Measurements from ENCODE around the gene ZNF747.

ZNF747 gene

DNA sequence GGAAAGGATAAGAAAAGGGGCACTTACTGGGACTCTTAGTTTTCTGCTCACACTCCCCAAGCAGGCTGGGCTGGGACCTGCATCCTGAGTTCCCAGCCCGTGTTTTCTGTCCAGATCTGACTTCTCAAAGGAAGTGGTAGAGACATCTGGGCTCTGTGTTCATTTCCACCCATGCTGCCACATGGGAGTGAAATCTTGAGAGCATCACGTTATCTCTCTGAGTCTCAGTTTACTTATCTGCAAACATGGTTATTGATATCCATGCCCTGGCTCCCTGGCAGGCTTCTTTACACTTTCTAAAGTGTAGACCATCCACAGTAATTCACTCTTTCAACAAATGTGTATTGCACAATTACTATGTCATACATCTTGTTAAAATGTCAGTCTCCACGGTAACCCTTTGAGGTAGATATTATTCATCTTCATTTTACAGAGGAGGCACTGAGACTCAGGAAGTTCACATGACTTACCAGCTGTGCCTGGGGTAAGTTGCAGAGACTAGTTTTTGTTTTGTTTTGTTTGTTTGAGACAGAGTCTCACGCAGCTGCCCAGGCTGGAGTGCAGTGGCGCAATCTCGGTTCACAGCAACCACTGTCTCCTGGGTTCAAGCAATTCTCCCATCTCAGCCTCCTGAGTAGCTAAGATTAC lies 33.5 kb upstream of the ZNF747 start:
- no peak overlapping the region for H3K9ac ChIP-seq (ENCODE audit: low read depth in 1 of 2, low read length in 2 of 2)
- H3K4me3 ChIP-seq (ENCODE audit: low read length in 2 of 2), result no peak overlapping the region
- no peaks in the 10 kb centered on the region for H3K9me3 ChIP-seq (ENCODE audit: control insufficient read depth in 2 of 2, low read length in 2 of 2)
- peaks cover 8 to 24% of the 10 kb centered on the region in 2 donors for H3K4me1 ChIP-seq (ENCODE audit: control insufficient read depth in 2 of 2, insufficient read depth in 2 of 2, low read length in 2 of 2)
- H3K36me3 ChIP-seq (ENCODE audit: control insufficient read depth in 2 of 2, insufficient read depth in 2 of 2, low read length in 2 of 2), result no peaks in the 10 kb centered on the region
- peak overlapping the region; percentile 56 to 74 for H3K27ac ChIP-seq (ENCODE audit: low read depth in 2 of 2, low read length in 2 of 2)
- no peaks in the 10 kb centered on the region for H3K27me3 ChIP-seq (ENCODE audit: control insufficient read depth in 2 of 2, insufficient read depth in 2 of 2, low read length in 2 of 2)

DNA sequence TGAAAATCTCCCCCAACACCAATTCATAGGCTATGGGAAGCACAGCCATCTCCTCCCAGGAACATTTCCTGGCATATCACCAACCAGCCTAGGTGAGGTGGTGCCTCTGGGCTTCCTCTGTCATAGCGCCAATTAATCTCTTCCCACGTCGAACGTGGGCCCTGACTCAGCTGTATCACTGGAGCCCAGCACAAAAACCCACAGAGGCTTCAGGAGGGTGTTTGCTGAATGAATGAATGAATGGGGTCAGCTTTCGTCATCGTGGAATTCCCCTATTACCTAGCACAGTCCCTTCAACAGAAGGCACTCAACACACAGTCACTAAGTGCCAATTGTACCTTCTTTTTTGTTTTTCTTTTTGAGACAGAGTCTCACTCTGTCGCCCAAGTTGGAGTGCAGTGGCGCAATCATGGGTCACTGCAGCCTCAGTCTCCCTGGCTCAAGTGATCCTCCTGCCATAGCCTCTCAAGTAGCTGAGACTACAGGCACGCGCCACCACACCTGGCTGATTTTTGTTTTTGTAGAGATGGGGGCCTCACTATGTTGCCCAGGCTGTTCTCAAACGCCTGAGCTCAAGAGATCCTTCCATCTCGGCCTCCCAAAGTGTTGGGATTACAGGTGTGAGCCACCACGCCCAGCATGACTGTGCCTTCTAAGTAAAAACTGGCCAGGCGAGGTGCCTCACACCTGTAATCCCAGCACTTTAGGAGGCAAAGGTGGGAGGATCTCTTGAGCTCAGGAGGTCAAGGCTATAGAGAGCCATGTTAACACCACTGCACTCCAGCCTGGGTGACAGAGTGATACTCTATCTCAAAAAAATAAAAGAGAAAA lies 32.7 kb upstream of the ZNF747 start:
- no peak overlapping the region for H3K4me3 ChIP-seq (ENCODE audit: low read length in 2 of 2)
- peak overlapping the region in 1 of 2 donors; percentile 74 for H3K27ac ChIP-seq (ENCODE audit: low read depth in 2 of 2, low read length in 2 of 2)
- H3K36me3 ChIP-seq (ENCODE audit: control insufficient read depth in 2 of 2, insufficient read depth in 2 of 2, low read length in 2 of 2), result no peaks in the 10 kb centered on the region
- peaks cover 6 to 22% of the 10 kb centered on the region in 2 donors for H3K4me1 ChIP-seq (ENCODE audit: control insufficient read depth in 2 of 2, insufficient read depth in 2 of 2, low read length in 2 of 2)
- H3K9ac ChIP-seq (ENCODE audit: low read depth in 1 of 2, low read length in 2 of 2), result no peak overlapping the region
- H3K27me3 ChIP-seq (ENCODE audit: control insufficient read depth in 2 of 2, insufficient read depth in 2 of 2, low read length in 2 of 2), result no peaks in the 10 kb centered on the region
- no peaks in the 10 kb centered on the region for H3K9me3 ChIP-seq (ENCODE audit: control insufficient read depth in 2 of 2, low read length in 2 of 2)

GRCh38 chr16:30566531-30566930 lies 31.9 kb upstream of the ZNF747 start:
- H3K9me3 ChIP-seq (ENCODE audit: control insufficient read depth in 2 of 2, low read length in 2 of 2), result no peaks in the 10 kb centered on the region
- H3K27ac ChIP-seq (ENCODE audit: low read depth in 2 of 2, low read length in 2 of 2), result no peak overlapping the region
- no peaks in the 10 kb centered on the region for H3K36me3 ChIP-seq (ENCODE audit: control insufficient read depth in 2 of 2, insufficient read depth in 2 of 2, low read length in 2 of 2)
- peaks cover 8 to 21% of the 10 kb centered on the region in 2 donors for H3K4me1 ChIP-seq (ENCODE audit: control insufficient read depth in 2 of 2, insufficient read depth in 2 of 2, low read length in 2 of 2)
- no peak overlapping the region for H3K9ac ChIP-seq (ENCODE audit: low read depth in 1 of 2, low read length in 2 of 2)
- H3K4me3 ChIP-seq (ENCODE audit: low read length in 2 of 2), result no peak overlapping the region
- no peaks in the 10 kb centered on the region for H3K27me3 ChIP-seq (ENCODE audit: control insufficient read depth in 2 of 2, insufficient read depth in 2 of 2, low read length in 2 of 2)

- Histone ChIP-seq H3K9ac (ENCODE audit: low read depth in 1 of 2, low read length in 2 of 2) (no peak overlapping the region), H3K4me3 (ENCODE audit: low read length in 2 of 2) (no peak overlapping the region), H3K27me3 (ENCODE audit: control insufficient read depth in 2 of 2, insufficient read depth in 2 of 2, low read length in 2 of 2) (no peaks in the 10 kb centered on the region), H3K4me1 (ENCODE audit: control insufficient read depth in 2 of 2, insufficient read depth in 2 of 2, low read length in 2 of 2) (peaks cover 10 to 23% of the 10 kb centered on the region in 2 donors), H3K27ac (ENCODE audit: low read depth in 2 of 2, low read length in 2 of 2) (no peak overlapping the region), H3K36me3 (ENCODE audit: control insufficient read depth in 2 of 2, insufficient read depth in 2 of 2, low read length in 2 of 2) (no peaks in the 10 kb centered on the region), H3K9me3 (ENCODE audit: control insufficient read depth in 2 of 2, low read length in 2 of 2) (no peaks in the 10 kb centered on the region)
Measured at GRCh38 chr16:30565984-30566383, 31.3 kb upstream of the ZNF747 start.

DNA sequence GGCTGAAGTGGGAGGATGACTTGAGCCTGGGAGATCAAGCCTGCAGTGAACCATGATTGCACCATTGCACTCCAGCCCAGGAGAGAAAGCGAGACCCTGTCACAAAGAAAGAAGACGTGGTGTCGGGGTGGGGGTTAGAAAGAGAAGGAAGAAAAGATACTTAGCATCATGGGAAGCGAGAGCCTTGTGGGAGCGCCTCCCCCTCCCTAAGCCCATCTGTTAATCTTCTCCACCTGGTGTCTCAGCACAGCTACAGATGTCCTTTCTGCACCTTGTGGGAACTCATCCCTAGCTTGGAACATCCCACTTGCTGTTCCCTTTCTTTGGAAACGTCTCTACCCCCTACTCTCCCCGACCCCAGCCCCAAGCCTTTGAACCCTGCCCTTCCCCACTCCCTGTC lies 30.9 kb upstream of the ZNF747 start:
- peaks cover 9 to 19% of the 10 kb centered on the region in 2 donors for H3K4me1 ChIP-seq (ENCODE audit: control insufficient read depth in 2 of 2, insufficient read depth in 2 of 2, low read length in 2 of 2)
- H3K9me3 ChIP-seq (ENCODE audit: control insufficient read depth in 2 of 2, low read length in 2 of 2), result no peaks in the 10 kb centered on the region
- no peaks in the 10 kb centered on the region for H3K36me3 ChIP-seq (ENCODE audit: control insufficient read depth in 2 of 2, insufficient read depth in 2 of 2, low read length in 2 of 2)
- H3K27me3 ChIP-seq (ENCODE audit: control insufficient read depth in 2 of 2, insufficient read depth in 2 of 2, low read length in 2 of 2), result no peaks in the 10 kb centered on the region
- H3K4me3 ChIP-seq (ENCODE audit: low read length in 2 of 2), result no peak overlapping the region
- no peak overlapping the region for H3K9ac ChIP-seq (ENCODE audit: low read depth in 1 of 2, low read length in 2 of 2)
- H3K27ac ChIP-seq (ENCODE audit: low read depth in 2 of 2, low read length in 2 of 2), result no peak overlapping the region

GRCh38 chr16:30562021-30562420 lies 27.4 kb upstream of the ZNF747 start:
- peak overlapping the region; percentile 17 to 73 for H3K4me3 ChIP-seq (ENCODE audit: low read length in 2 of 2)
- peak overlapping the region in 1 of 2 donors; percentile 20 for H3K9ac ChIP-seq (ENCODE audit: low read depth in 1 of 2, low read length in 2 of 2)
- H3K27me3 ChIP-seq (ENCODE audit: control insufficient read depth in 2 of 2, insufficient read depth in 2 of 2, low read length in 2 of 2), result no peaks in the 10 kb centered on the region
- peaks cover 11 to 24% of the 10 kb centered on the region in 2 donors for H3K4me1 ChIP-seq (ENCODE audit: control insufficient read depth in 2 of 2, insufficient read depth in 2 of 2, low read length in 2 of 2)
- H3K36me3 ChIP-seq (ENCODE audit: control insufficient read depth in 2 of 2, insufficient read depth in 2 of 2, low read length in 2 of 2), result no peaks in the 10 kb centered on the region
- H3K27ac ChIP-seq (ENCODE audit: low read depth in 2 of 2, low read length in 2 of 2), result peak overlapping the region; percentile 71 to 83
- no peaks in the 10 kb centered on the region for H3K9me3 ChIP-seq (ENCODE audit: control insufficient read depth in 2 of 2, low read length in 2 of 2)

DNA sequence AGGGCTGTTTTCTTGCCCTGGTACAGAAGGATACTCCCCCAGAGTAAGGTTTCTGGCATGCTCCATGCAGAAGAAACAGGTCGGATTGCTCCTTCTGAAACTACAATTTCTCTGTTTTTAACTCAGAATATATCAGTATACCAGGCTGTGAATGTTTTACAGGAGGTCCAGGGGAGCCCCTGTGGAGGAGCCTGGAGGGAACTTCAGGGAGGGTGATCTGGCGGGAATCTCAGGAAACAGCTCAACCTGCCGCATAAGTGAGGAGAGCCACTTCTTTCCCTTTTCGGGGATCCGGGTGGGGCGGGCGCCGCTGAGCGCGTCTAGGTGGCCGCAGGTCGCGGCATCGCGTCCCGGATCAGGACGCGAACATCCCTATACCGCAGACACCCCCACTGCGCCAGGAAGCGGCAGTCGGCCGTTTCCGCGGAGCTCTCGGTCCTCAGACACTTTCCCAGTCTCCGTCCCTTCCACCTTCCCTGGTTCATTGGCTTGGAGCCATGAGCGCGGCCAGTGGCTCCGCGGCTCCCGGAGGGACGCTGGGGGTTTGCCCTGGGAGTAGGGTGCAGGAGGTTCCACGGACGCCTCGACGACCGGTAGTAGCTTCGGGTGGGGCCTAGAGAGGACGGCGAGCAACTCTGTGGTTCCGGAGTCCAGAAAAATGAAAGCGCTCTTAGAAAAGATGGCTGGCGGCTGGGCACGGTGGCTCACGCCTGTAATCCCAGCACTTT lies 26.6 kb upstream of the ZNF747 start:
- no peaks in the 10 kb centered on the region for H3K36me3 ChIP-seq (ENCODE audit: control insufficient read depth in 2 of 2, insufficient read depth in 2 of 2, low read length in 2 of 2)
- H3K4me3 ChIP-seq (ENCODE audit: low read length in 2 of 2), result peak overlapping the region; percentile 58 to 73
- no peaks in the 10 kb centered on the region for H3K27me3 ChIP-seq (ENCODE audit: control insufficient read depth in 2 of 2, insufficient read depth in 2 of 2, low read length in 2 of 2)
- peak overlapping the region; percentile 62 to 65 for H3K9ac ChIP-seq (ENCODE audit: low read depth in 1 of 2, low read length in 2 of 2)
- H3K27ac ChIP-seq (ENCODE audit: low read depth in 2 of 2, low read length in 2 of 2), result peak overlapping the region; percentile 71 to 83
- no peaks in the 10 kb centered on the region for H3K9me3 ChIP-seq (ENCODE audit: control insufficient read depth in 2 of 2, low read length in 2 of 2)
- H3K4me1 ChIP-seq (ENCODE audit: control insufficient read depth in 2 of 2, insufficient read depth in 2 of 2, low read length in 2 of 2), result peaks cover 14 to 28% of the 10 kb centered on the region in 2 donors

- Histone ChIP-seq H3K9ac (ENCODE audit: low read depth in 1 of 2, low read length in 2 of 2) (no peak overlapping the region), H3K27ac (ENCODE audit: low read depth in 2 of 2, low read length in 2 of 2) (peak overlapping the region in 1 of 2 donors; percentile 92), H3K4me1 (ENCODE audit: control insufficient read depth in 2 of 2, insufficient read depth in 2 of 2, low read length in 2 of 2) (peaks cover 17 to 35% of the 10 kb centered on the region in 2 donors), H3K36me3 (ENCODE audit: control insufficient read depth in 2 of 2, insufficient read depth in 2 of 2, low read length in 2 of 2) (peaks cover 2 to 4% of the 10 kb centered on the region in 2 donors), H3K9me3 (ENCODE audit: control insufficient read depth in 2 of 2, low read length in 2 of 2) (no peaks in the 10 kb centered on the region), H3K4me3 (ENCODE audit: low read length in 2 of 2) (no peak overlapping the region), H3K27me3 (ENCODE audit: control insufficient read depth in 2 of 2, insufficient read depth in 2 of 2, low read length in 2 of 2) (no peaks in the 10 kb centered on the region)
Measured at GRCh38 chr16:30559690-30560089, 25.0 kb upstream of the ZNF747 start.

DNA sequence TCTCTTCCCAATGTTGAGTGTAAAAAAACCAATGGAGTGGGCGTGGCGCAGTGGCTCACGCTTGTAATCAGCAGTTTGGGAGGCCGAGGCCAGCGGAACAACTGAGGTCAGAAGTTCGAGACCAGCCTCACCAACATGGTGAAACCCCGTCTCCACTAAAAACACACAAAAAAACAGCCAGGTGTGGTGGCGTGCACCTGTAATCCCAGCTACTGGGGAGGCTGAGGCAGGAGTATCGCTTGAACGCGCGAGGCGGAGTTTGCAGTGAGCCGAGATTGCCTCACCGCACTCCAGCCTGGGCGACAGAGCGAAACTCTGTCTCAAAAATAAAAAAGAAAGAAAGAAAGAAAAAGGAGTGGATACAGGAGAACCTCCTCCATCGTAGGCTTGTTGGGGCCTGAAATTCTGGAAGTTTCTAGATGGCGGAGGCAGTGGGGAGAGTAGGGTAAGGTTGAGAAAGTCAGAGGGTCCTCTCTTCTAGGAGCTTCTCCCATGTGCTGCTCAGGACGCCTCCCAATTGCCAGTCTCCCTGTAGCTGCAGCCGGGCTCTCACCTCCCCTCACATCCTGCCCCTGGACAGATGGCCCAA lies 24.2 kb upstream of the ZNF747 start:
- Histone ChIP-seq H3K27ac (ENCODE audit: low read depth in 2 of 2, low read length in 2 of 2) (peak overlapping the region; percentile 90 to 92), H3K27me3 (ENCODE audit: control insufficient read depth in 2 of 2, insufficient read depth in 2 of 2, low read length in 2 of 2) (no peaks in the 10 kb centered on the region), H3K4me3 (ENCODE audit: low read length in 2 of 2) (peak overlapping the region; percentile 21 to 73), H3K4me1 (ENCODE audit: control insufficient read depth in 2 of 2, insufficient read depth in 2 of 2, low read length in 2 of 2) (peaks cover 17 to 35% of the 10 kb centered on the region in 2 donors), H3K9me3 (ENCODE audit: control insufficient read depth in 2 of 2, low read length in 2 of 2) (no peaks in the 10 kb centered on the region), H3K36me3 (ENCODE audit: control insufficient read depth in 2 of 2, insufficient read depth in 2 of 2, low read length in 2 of 2) (peaks cover 2 to 10% of the 10 kb centered on the region in 2 donors), H3K9ac (ENCODE audit: low read depth in 1 of 2, low read length in 2 of 2) (peak overlapping the region in 1 of 2 donors; percentile 48)
